Activated CD4-positive, alpha-beta memory T cell treated with anti-CD3 and anti-CD28 coated beads for 36 hours (primary cell): ENCODE results near the gene MED12L. TPM values are rescaled to one million over a fixed set of nuclear protein-coding genes. Genes with fewer than 3 reads are reported as not detected.
"Not testable (repeated sequence)": the region's sequence is repeated elsewhere in the genome, so short reads cannot be mapped to it uniquely, and the experiment has no call there.

Experiments
- CTCF ChIA-PET: fragments of 350-600 bp; sonication (Branson Sonifier 250); formaldehyde crosslinking; loops from one replicate; lab custom pipeline; 2021; ENCODE audit warnings: antibody characterized with exemption, inconsistent platforms; lab: Charles Lee
- POLR2A ChIA-PET: fragments of 350-600 bp; sonication (Branson Sonifier 250); formaldehyde crosslinking; loops from one replicate; lab custom pipeline; 2021; ENCODE audit warnings: antibody characterized with exemption; lab: Charles Lee
- DNase-seq: peaks from one replicate; pipeline ENCODE4 v3.0.0-alpha.2; 2020
- H3K27ac Mint-ChIP-seq: one replicate; pipeline ENCODE4 v1.8.0; 2021; ENCODE audit warnings: mixed read lengths
- H3K27me3 Mint-ChIP-seq: one replicate; pipeline ENCODE4 v1.8.0; 2021; ENCODE audit warnings: mixed read lengths
- H3K36me3 Mint-ChIP-seq: one replicate; pipeline ENCODE4 v1.8.0; 2021; ENCODE audit warnings: mixed read lengths
- H3K4me1 Mint-ChIP-seq: one replicate; pipeline ENCODE4 v1.8.0; 2021; ENCODE audit warnings: low read depth, mixed read lengths
- H3K4me3 Mint-ChIP-seq: one replicate; pipeline ENCODE4 v1.8.0; 2021; ENCODE audit warnings: mild to moderate bottlenecking, mixed read lengths
- H3K9me3 Mint-ChIP-seq: one replicate; pipeline ENCODE4 v1.8.0; 2021; ENCODE audit warnings: mixed read lengths
- intact Hi-C: fragments of 100-400 bp; cut with micrococcal nuclease; formaldehyde crosslinking; loops from one replicate; pipeline ENCODE4 v1.15.1; 2023
- total RNA-seq, 2 experiments: library from RNA; stranded (reverse); gene quantifications; one replicate each; pipeline ENCODE4 v1.2.3, GENCODE V29; 2021

Gene MED12L
- total RNA-seq, 2 experiments from 2014 or later: 1.5 TPM

DNA sequence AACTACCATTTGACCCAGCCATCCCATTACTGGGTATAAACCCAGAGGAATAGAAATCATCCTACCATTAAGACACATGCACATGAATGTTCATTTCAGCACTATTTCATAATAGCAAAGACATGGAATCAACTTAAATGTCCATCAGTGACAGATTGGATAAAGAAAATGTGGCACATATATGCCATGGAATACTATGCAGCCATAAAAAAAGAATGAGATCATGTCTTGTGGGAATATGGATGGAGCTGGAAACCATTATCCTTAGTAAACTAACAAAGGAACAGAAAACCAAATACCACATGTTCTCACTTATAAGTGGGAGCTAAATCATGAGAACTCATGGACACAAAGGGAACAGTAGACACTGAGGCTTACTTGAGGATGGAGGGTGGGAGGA is 146.9 kb downstream of the MED12L start:
- DNase-seq, H3K27ac Mint-ChIP-seq, H3K36me3 Mint-ChIP-seq, H3K27me3 Mint-ChIP-seq, POLR2A ChIA-PET, H3K4me3 Mint-ChIP-seq, H3K9me3 Mint-ChIP-seq, intact Hi-C loops: not testable (repeated sequence)
- peaks cover 26% of the 10 kb centered on the region for H3K4me1 Mint-ChIP-seq
- CTCF ChIA-PET: interaction anchor here (1.5 kb wide), 2 partner anchors 50 to 52 kb away, joined by 6 to 7 read pairs; no protein-coding TSS in a partner anchor

- POLR2A ChIA-PET: no interaction called here
- CTCF ChIA-PET: interaction anchor here (1.4 to 1.5 kb wide), 3 partner anchors 50 to 95 kb away, joined by 3 to 7 read pairs (median 6); no protein-coding TSS in a partner anchor
- Mint-ChIP-seq H3K4me3 (no peak overlapping the region), H3K4me1 (peaks cover 20% of the 10 kb centered on the region), H3K27ac (no peak overlapping the region), H3K36me3 (no peaks in the 10 kb centered on the region), H3K27me3 (no peaks in the 10 kb centered on the region), H3K9me3 (no peaks in the 10 kb centered on the region)
- DNase-seq: no peak
- intact Hi-C loops: no loop called here
Measured at GRCh38 chr3:151232991-151233390, 147.5 kb downstream of the MED12L start.

DNA sequence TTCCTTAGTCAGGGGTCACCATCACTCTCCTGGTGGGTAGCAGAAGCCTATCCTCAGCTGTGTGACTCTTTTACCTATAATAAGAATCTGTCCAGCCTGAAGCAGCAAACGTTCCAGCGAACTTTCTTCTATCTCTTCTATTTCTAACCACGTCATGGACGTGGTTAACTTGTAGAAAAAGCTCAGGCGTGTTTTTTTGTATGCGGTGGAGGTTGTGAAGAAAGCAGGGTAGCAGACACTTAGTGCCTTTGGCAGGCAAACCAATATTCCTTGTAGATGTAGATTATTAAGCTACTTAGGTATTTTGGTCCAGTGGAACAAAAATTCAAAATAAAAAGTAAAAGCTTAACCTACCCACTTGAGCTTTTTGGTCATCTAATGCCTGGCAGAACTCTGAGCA is 149.4 kb downstream of the MED12L start:
- Mint-ChIP-seq H3K4me1 (peaks cover 11% of the 10 kb centered on the region), H3K27me3 (no peaks in the 10 kb centered on the region), H3K4me3 (no peak overlapping the region), H3K9me3 (no peaks in the 10 kb centered on the region), H3K36me3 (no peaks in the 10 kb centered on the region), H3K27ac (no peak overlapping the region)
- intact Hi-C loops: no loop called here
- no peak for DNase-seq
- POLR2A ChIA-PET: interaction anchor here (0.6 to 1.1 kb wide), 2 partner anchors 33 to 38 kb away, joined by 3 to 6 read pairs; no protein-coding TSS in a partner anchor
- CTCF ChIA-PET: interaction anchor here (0.8 to 2.1 kb wide), 5 partner anchors 19 to 79 kb away, joined by 3 to 10 read pairs (median 4); no protein-coding TSS in a partner anchor

GRCh38 chr3:151236316-151236715 is 150.9 kb downstream of the MED12L start:
- no peaks in the 10 kb centered on the region for H3K36me3 Mint-ChIP-seq
- H3K4me3 Mint-ChIP-seq: no peak overlapping the region
- no peak for DNase-seq
- intact Hi-C loops: no loop called here
- no peaks in the 10 kb centered on the region for H3K9me3 Mint-ChIP-seq
- H3K27me3 Mint-ChIP-seq: no peaks in the 10 kb centered on the region
- ChIA-PET POLR2A (no interaction called here), CTCF (no interaction called here)
- H3K4me1 Mint-ChIP-seq: no peaks in the 10 kb centered on the region
- no peak overlapping the region for H3K27ac Mint-ChIP-seq

DNA sequence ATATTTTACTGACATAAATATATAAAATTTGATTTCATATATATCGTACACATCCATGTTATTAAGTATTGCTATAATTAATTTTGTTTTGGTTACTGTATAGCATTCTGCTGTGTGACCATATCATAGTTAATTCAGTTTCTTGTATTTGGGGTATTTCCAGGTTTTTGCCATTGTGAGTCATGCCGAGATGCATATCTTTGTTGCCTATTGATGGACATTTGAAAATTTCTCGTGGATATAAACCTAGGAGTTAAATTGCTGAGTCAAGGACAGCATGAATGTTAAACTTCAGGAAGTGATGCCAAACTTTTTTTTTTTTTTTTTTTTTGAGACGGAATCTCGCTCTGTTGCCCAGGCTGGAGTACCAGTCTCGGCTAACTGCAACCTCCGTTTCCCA is 151.3 kb downstream of the MED12L start:
- POLR2A ChIA-PET: no interaction called here
- H3K4me1 Mint-ChIP-seq: no peaks in the 10 kb centered on the region
- H3K9me3 Mint-ChIP-seq: no peaks in the 10 kb centered on the region
- no peaks in the 10 kb centered on the region for H3K27me3 Mint-ChIP-seq
- H3K4me3 Mint-ChIP-seq: no peak overlapping the region
- intact Hi-C loops: no loop called here
- H3K27ac Mint-ChIP-seq: no peak overlapping the region
- DNase-seq: no peak
- CTCF ChIA-PET: no interaction called here
- no peaks in the 10 kb centered on the region for H3K36me3 Mint-ChIP-seq

- CTCF ChIA-PET, H3K27me3 Mint-ChIP-seq, H3K27ac Mint-ChIP-seq, intact Hi-C loops, H3K4me1 Mint-ChIP-seq, H3K9me3 Mint-ChIP-seq, POLR2A ChIA-PET, H3K4me3 Mint-ChIP-seq, DNase-seq, H3K36me3 Mint-ChIP-seq: not testable (repeated sequence)
Measured at GRCh38 chr3:151242006-151242405, 156.5 kb downstream of the MED12L start.

- Mint-ChIP-seq H3K27ac (no peak overlapping the region), H3K27me3 (no peaks in the 10 kb centered on the region), H3K4me1 (no peaks in the 10 kb centered on the region), H3K36me3 (no peaks in the 10 kb centered on the region), H3K4me3 (no peak overlapping the region), H3K9me3 (peaks cover 5% of the 10 kb centered on the region)
- ChIA-PET CTCF (no interaction called here), POLR2A (no interaction called here)
- DNase-seq: no peak
- intact Hi-C loops: no loop called here
Measured at GRCh38 chr3:151248772-151249337, 163.4 kb downstream of the MED12L start.

DNA sequence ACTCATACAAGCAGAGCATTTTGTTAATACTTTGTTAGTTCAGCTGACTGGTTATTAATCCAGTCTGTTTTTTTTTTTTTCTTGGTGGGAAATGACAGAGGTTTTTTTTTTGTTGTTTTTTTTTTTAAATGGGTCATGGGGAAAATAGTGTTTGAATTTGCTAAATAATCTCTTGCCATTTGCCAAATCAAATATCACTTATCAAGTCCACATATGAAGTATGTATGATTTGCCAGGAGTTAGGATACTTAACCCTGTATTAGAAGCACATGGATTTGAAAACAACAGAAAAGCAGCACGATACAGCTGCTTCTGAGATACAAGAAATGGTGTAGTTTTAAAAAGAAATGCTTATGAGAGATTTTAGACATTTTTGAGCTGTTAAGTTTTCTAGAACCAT is 171.3 kb downstream of the MED12L start:
- Mint-ChIP-seq H3K9me3 (no peaks in the 10 kb centered on the region), H3K4me1 (no peaks in the 10 kb centered on the region), H3K27me3 (no peaks in the 10 kb centered on the region), H3K36me3 (no peaks in the 10 kb centered on the region), H3K27ac (no peak overlapping the region), H3K4me3 (no peak overlapping the region)
- no peak for DNase-seq
- ChIA-PET CTCF (interaction anchor here (0.7 to 1.7 kb wide), 3 partner anchors 12 to 89 kb away, joined by 3 to 9 read pairs (median 4); no protein-coding TSS in a partner anchor), POLR2A (interaction anchor here (0.7 kb wide), 1 partner anchor 497 kb away, joined by 4 read pairs; no protein-coding TSS in a partner anchor)
- intact Hi-C loops: no loop called here

DNA sequence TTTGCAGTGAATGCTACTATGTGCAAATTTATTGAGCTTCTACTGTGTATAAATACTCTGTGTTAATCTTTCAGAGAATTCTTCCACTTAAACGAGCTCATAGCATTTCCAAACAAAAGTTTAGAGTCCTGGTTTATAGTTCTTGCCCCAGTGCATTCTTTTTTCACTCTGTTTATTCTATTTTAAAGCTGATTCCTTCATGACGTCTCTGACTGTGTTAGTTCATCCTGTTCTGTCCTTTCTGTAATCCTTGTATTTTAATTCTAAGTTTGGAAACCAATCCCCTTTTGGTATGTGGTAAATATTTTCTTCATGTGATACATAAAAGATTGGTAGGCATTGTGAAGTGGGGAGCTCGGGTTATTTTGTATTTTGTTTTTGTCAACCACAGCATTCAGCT is 174.2 kb downstream of the MED12L start:
- ChIA-PET POLR2A (no interaction called here), CTCF (interaction anchor here (0.9 kb wide), 1 partner anchor 92 kb away, joined by 5 read pairs; no protein-coding TSS in a partner anchor)
- no peaks in the 10 kb centered on the region for H3K9me3 Mint-ChIP-seq
- no peak for DNase-seq
- H3K27ac Mint-ChIP-seq: no peak overlapping the region
- H3K27me3 Mint-ChIP-seq: no peaks in the 10 kb centered on the region
- no peak overlapping the region for H3K4me3 Mint-ChIP-seq
- H3K36me3 Mint-ChIP-seq: no peaks in the 10 kb centered on the region
- H3K4me1 Mint-ChIP-seq: no peaks in the 10 kb centered on the region
- intact Hi-C loops: no loop called here

DNA sequence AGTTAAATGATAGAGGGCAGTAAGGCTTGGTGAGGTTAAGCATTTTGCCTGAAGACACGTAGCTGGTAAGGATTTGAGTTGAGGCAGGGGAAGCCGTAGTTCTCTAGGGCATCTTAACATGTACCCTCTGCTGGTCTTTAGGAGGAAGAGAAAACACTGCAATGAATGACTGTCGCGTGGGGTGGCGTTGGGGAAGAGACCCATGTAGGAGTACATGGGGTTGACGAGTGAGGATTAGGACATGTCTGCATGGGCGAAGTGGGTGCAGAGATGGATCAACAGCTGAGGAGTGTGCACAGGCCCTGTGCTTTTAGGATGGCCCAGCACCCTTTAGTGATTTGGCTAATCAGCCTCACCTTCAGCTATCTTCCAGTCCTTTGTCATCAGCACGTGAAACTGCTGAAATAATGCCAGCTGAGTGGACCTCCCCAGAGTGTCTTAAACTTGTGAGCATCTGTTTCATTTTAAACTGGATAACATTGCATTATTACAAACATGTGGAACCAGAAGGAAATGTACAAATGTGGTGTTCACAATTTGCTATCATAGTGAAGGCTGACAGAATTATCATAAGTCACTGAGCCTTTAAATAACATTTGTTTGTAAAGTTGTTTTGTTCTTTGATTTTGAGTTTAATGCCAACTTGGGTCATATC is 177.5 kb downstream of the MED12L start:
- no peak overlapping the region for H3K4me3 Mint-ChIP-seq
- POLR2A ChIA-PET: no interaction called here
- H3K27me3 Mint-ChIP-seq: no peaks in the 10 kb centered on the region
- no peak for DNase-seq
- intact Hi-C loops: no loop called here
- no peak overlapping the region for H3K27ac Mint-ChIP-seq
- H3K9me3 Mint-ChIP-seq: no peaks in the 10 kb centered on the region
- no peaks in the 10 kb centered on the region for H3K36me3 Mint-ChIP-seq
- CTCF ChIA-PET: interaction anchor here (2.5 kb wide), 1 partner anchor 35 kb away, joined by 13 read pairs; no protein-coding TSS in a partner anchor
- no peaks in the 10 kb centered on the region for H3K4me1 Mint-ChIP-seq

- intact Hi-C loops: no loop called here
- CTCF ChIA-PET: no interaction called here
Measured at GRCh38 chr3:151264605-151265004, 179.1 kb downstream of the MED12L start.

DNA sequence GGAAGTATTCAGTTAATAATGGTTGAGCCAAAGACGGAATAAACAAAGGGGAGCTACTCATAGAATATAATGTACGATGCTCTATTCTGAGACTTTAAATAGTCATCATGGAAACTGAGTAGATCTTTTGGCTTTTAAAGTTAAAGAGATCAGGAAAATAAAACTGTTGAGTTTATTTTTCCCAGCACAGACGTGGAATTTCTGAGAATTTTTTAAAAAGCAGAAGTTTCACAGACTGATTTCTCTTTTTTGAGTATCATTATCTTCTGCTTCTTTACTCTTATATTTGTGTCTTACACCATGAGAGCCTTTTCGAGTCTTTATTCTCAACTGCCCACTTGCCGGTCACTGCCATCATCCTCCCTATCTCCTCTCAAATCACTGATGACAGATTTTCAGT is 179.7 kb downstream of the MED12L start:
- DNase-seq: no peak
- H3K9me3 Mint-ChIP-seq: no peaks in the 10 kb centered on the region
- POLR2A ChIA-PET: no interaction called here
- intact Hi-C loops: no loop called here
- no peak overlapping the region for H3K4me3 Mint-ChIP-seq
- no peaks in the 10 kb centered on the region for H3K27me3 Mint-ChIP-seq
- peaks cover 16% of the 10 kb centered on the region for H3K4me1 Mint-ChIP-seq
- CTCF ChIA-PET: no interaction called here
- H3K36me3 Mint-ChIP-seq: no peaks in the 10 kb centered on the region
- H3K27ac Mint-ChIP-seq: no peak overlapping the region

More at GRCh38 chr3:151264605-151265004, 179.1 kb downstream of the MED12L start:
- no peak overlapping the region for H3K27ac Mint-ChIP-seq
- no peak for DNase-seq
- no peaks in the 10 kb centered on the region for H3K36me3 Mint-ChIP-seq
- H3K4me3 Mint-ChIP-seq: no peak overlapping the region
- H3K27me3 Mint-ChIP-seq: no peaks in the 10 kb centered on the region
- peaks cover 12% of the 10 kb centered on the region for H3K4me1 Mint-ChIP-seq
- POLR2A ChIA-PET: no interaction called here
- no peaks in the 10 kb centered on the region for H3K9me3 Mint-ChIP-seq
